GM15510 (cell line): ENCODE measurements around the gene MTA1.
A peak's percentile ranks its signal among the peaks of the same experiment; 100 is the strongest.

Source experiments
- POLR2A ChIP-seq: IDR thresholded peaks from 3 replicates; pipeline ENCODE4 v1.6.1; 2011; ENCODE audit warnings: borderline replicate concordance; ENCODE audit not compliant: insufficient read length; ENCODE audit errors: extremely low read depth

Gene MTA1

DNA sequence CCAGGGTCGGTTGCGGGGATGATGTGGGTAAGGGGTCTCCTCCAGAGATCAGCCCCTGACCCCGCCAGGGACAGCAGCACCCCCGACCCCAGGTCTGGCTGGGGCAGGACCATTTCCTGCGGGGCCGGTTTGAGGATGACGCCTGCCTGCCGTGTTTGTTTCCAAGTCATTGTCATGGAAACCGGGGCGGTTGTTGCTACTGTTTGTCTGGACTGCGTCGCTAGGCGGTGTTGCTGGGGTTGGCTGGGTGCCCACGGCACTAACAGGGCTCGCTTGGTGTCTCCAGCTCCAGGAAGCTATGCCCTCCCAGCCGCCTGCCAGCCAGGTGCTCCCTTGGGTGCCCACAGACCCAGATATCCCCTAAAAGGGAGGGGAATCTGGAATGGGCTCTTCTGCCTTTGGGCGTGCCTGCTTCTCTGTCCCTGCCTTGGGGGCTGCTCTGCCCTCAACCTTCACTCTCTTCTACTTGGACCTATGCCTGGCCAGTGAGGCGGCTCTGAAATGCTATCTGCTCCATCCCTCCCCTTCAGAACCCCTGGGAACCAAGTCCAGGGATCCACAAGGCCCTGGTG lies 62.3 kb downstream of the MTA1 start:
- no peak for TF ChIP-seq POLR2A

DNA sequence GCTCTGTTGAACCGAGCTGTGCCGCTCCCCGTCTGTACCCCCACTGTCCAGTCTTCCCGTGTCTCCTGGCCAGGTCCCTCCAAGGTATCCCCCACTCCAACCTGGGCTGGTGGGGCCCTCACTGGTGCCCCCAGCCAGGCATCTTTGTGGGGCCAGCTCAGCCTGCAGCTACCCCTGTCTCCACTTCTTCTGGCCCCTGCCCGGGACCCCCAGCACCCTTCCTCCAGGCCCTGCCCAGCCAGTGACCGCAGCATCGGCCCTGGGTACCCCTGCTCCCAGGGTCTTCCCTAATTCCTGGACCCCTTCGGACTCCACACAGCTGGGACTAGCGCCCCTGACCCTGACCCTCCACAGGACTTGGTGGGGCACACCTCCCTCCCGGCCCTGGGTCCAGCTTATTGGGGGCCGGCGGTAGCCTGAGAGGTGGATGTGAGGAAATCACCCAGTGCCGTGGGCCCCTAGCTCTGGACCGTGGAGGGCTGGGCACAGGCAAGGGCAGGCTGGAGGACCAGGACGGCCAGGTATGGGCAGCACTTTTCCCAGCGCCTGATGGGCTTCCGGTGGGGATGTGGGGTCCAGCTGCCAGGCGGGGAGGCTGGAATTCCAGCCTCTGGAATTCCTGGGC lies 63.0 kb downstream of the MTA1 start:
- no peak for TF ChIP-seq POLR2A

DNA sequence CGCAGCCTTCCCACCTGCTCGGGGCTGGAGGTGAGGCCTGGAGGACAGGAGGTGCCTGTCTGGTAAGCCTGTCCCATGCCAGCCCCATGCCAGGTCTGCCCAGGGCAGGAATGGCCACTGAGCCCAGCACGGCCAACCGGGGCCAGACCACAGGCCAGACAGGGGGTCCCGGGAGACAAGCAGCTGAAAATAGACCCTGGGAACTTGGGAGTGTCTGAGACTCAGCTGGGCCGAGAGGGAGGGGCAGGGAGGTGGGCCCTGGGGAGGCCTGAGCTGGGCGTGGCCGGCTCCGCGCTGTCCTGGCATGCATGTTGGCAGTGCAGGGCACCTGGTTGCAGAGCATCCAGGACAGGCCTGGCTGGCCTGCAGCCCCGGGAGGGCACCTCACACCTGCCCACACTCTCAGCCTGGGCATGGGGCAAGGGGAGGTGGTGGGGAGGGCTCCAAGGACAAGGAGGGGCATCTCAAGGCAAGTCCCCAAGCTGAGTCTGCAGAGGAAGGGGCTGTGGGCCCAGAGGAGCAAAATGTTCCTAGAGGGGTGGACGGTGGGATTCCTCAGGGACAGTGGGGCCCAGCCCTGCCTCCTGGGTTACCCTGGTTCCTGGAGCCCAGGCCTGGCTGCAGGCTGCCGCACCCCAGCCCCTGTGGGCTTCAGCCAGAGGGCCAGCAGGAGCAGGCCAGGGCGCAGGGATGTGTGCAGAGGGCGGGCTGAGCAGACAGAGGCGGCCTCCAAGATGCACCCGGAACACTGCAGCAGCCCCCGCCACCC lies 63.9 kb downstream of the MTA1 start:
- no peak for TF ChIP-seq POLR2A

DNA sequence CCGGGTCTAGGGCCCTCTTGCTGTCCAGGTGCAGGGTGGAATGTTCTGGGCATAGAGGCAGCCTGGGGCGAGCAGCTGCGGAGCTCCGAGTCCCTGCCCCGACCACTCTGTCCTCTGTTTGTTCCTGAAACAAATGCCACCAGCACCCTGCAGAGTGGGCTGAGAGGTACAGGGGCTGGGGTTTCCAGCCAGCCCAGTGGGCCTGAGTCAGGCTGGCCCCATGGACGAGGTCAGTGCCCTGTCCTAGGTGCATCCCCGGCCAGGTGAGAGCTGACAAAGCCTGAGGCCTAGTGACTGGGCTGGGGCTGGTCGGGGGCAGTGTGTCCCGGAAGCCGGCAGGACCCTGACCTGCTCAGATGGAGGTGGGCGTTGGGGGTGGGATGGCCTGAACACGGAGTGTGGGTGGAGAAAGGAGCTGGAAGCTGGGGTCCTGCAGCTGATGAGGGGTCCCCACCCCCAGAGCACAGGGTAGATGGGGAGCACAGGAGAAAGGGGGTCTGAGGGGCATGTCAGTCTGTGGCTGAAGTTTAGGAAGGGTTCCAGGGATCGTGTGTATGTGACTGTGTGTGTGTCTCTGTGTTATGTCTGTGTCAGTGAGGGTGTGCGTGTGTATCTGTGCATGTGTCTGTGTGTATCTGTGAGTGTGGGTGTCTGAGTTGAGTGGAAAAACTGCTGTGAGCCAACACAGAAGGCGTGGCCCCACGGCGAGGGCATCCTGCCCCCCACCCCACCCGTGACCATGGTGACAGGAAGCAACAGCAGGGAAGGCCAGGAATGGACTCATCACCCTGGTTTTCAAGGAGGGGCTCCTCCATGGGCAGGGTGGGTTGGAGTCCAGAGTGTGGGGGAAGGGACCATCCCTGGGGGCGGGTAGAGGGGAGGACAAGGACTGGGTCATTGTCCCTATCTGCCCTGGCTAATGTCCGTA lies 64.7 kb downstream of the MTA1 start:
- TF ChIP-seq POLR2A = no peak

DNA sequence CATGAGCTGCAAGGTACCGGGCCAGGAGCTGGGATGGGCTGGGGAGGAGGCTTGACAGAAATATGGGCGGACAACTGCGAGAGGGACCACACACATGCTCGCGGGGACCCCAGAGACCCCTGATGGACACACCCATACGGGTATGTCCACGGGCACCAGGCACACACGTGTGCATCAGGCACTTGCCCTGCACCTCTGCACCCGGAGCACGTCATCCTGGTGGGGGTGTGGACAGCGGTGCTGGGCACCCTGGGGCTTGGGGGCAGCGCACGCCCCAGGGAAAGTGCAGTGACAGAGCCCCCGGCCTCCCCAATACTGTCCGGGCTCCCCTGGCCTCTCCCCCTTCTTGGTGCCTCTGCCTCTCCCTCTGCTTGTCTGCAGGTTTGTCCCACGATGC lies 65.4 kb downstream of the MTA1 start:
- no peak for TF ChIP-seq POLR2A

DNA sequence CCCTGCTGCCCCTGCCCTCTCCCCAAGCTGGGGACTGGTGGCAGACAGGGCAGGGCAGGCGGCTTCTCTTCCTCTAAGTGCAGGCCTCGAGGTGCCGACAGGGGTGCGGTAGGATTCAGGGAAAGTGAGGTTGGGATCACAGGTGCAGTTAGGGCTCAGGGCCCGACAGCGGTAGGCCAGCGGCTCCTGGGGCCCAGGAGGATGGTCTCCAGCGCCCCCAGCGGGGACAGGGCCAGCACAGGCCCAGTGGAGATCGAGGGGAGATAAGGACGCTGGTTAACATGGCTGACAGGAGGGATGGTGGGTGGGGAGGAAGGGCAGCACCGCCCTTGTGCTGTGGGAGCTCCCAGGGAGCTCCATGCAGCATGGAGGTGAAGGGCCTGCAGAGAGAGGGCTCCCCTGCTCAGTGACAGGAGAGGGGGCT lies 66.1 kb downstream of the MTA1 start:
- no peak for TF ChIP-seq POLR2A

DNA sequence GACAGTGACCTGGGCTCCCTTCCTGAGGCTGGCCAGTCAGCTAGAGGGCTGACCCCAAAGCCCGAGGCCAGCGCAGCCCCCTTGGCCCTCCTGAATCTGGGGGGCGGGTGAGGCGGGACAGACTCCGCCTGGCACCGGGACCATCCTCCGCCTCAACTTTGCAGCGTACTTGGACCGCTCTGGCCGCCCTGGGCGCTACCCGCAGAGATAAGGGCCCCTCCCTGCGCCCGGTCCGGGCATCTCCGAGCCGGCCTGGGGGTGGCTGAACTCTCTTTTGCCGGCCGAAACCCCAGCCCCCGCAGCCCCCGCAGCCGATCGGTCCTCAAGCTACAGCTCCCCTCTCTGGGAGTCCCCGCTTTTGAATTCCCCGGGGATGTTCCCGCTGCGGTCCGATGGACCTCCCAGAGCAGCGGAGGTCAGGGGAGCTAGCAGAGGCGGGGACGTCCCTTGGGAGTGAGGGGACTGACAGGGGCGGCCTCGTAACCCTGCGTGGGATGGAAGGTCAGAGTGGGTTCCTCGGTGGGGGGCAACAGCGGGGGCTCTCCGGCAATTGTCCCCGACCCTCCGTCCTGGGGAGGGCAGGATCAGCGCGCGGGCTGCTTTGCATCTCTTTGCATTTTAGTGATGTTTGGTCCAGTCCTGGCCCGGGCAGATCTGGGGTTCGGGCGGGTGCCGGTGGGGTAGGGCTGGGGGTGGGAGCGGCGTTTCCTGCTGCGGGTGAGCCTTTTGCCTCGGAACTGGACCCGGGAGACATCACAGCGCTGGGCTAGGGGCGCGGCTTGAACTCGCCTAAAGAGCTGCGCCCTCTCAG lies 66.7 kb downstream of the MTA1 start, which contains the start of gene CRIP1:
TSS of gene CRIP1 (plus strand) at position 724 of the 811 bp plus-strand sequence. CDS start 374 bp downstream, outside the sequence.
- no peak for TF ChIP-seq POLR2A

DNA sequence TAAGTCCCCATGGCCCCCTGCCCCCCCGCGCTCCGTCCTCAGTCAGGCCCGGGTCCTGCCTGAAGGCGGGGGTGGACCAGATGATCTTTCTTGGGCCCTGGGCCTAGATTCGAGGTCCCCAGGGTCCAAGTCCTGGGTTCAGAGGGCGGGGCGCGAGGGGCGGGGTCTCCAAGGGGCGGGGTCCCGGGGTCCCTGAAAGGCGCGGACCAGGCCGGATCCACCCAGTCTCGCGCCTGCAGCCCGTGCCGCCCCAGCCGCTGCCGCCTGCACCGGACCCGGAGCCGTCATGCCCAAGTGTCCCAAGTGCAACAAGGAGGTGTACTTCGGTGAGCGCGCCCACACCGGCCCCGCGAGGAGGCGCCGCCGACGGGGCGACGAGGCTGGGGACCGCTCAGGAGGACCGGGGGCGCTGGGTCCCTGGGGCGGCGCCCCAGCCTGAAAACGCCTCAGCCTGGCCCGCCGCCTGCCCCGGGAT lies 67.4 kb downstream of the MTA1 start:
- TF ChIP-seq POLR2A = peak; percentile 84

DNA sequence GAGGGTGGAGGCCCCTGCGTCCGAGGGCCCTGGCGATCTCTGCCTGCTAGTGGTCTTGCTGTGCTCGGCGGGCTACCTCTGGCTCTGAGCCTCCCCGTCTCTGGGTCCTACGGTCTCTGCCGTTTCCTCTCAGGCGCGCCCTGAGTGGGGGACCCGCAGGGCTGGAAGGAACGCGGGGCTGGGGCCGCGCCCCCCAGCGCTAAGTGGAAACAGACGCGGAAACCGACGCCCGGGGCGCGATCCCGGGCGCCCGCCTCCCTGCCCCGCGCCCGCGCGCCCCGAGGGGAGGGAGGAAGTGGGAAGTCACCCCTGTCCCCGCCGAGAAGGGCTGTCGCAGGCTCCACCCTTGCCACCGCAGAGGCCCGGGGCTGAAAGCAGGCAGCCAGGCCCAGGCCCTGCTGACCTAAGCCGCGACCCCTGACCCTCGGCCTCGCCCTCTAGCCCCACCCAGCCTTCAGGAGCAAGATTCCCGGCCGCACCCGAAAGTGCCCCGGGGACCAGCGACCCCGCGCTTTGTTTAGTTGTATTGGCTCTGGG lies 67.9 kb downstream of the MTA1 start:
- peak; percentile 7 for TF ChIP-seq POLR2A

DNA sequence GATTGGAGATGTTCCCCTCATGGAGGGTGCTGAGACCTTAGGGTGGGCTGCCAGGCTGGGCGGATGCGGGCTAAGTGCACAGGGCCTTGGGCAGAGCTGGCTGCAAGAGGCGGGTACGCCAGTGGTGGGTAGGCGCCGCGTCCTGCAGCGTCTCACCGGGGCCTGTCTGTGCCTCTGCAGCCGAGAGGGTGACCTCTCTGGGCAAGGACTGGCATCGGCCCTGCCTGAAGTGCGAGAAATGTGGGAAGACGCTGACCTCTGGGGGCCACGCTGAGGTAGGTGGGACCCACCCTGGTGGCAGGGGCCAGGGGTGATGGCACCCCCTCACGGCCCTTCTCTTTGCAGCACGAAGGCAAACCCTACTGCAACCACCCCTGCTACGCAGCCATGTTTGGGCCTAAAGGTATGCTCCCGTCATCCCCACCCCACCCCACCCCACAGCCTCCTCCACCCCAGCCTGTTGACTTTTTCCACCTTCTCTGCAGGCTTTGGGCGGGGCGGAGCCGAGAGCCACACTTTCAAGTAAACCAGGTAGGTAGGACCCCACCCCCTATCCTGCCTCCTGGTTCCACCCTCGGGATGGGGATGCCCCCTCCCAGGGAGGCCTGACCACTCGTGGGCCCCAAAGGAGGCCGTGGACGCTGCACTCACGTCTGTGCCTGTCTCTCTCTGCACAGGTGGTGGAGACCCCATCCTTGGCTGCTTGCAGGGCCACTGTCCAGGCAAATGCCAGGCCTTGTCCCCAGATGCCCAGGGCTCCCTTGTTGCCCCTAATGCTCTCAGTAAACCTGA lies 68.6 kb downstream of the MTA1 start:
- no peak for TF ChIP-seq POLR2A

DNA sequence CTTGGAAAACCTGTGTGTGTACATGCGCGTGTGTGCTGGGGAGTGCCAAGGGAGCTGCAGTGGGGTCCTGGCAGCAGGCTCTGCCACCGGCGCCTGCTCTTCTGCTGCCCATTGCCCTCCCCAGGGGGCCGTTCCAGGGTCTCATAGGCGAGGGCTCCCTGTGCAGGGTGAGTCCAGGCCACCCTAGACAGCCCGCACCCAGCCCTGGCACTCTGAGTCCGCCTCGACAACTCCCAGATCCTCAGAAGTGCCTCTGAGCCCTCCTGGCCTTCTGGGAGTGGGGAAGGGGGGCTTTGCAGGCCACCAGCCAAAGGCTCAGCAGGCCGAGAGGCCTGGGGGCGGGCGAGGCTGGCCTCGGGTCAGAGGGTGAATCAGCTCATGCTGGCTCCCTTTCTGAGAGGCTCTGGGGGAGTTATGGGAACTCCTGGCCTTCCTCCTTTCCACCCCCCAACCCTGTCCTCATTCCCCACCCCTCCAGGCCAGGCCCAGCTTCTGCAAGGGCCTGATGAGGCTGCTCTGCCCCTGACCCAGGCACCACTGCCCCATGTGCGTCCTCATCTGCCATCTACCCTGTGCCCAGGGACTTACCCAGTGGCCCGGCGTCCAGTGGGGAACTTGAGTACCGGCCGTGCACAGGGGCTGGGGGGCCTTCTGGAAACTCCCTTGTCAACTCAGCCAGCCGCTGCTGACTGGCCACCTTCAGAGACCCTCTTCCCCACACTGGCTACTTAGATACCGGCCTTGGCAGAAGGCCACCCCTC lies 69.3 kb downstream of the MTA1 start:
- TF ChIP-seq POLR2A = no peak

DNA sequence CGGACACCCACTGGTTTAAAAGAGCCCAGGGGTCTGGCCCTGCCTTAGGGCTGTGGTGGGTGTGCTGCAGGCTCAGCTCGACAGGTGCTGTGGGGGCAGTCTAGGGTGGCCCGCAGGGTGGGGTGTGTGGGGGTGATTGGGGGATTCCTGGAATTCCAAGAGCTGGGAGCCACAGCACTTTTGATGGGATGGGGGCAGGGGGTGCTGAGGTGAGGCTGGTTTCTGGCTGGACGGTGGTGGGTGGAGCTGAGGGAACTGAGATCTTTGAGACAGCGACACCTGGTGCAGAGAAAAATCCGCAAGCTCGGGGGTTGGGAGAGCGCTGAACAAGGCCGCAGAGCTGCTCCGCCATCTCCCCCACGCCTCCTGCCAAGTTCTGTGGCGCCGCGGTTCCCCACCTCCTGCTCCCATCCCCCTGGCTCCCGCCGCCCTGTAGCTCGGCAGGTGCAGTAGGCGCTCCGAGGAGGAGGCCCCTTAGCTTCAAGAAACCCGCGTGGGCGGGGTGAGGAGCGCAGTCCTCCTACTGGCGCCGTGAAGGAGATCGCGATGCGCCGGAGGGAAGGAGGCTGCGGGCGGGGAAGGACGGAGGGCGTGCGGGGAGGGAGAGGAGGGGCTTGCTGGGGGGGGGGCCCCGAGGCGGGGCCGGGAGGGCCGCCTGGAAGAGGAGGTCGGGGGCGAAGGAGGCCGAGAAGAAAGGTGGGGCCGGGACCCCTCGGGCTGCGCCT lies 70.1 kb downstream of the MTA1 start:
- TF ChIP-seq POLR2A = no peak

DNA sequence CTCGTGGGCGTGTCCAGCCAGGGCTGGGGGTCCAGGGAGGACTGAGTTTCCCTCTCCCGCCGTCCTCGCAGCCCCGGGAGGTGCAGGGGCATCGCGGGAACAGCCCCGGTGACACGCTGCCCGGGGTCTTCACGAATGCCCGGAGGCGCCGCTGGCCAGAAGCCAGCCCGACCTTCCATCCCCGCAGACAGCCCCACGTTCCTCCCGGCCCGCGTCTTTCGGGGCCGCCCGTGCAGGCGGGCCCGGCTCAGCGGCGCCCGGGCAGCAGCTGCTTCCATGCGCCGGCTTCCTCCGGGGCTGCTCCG lies 70.6 kb downstream of the MTA1 start:
- TF ChIP-seq POLR2A = no peak
